K562 (cell line): ENCODE results near the gene TP53I13. TPM values are rescaled to one million over a fixed set of nuclear protein-coding genes. Genes with fewer than 3 reads are reported as not detected.
A peak's percentile ranks its signal among the peaks of the same experiment; 100 is the strongest.

Source experiments
- CBFA2T3 ChIP-seq: fragments of 450-650 bp; IDR thresholded peaks from 2 replicates; pipeline ENCODE4 v1.6.1; 2017
- EHMT2 ChIP-seq: fragments of 450-650 bp; IDR thresholded peaks from 2 replicates; pipeline ENCODE4 v1.6.1; 2018; ENCODE audit warnings: antibody characterized with exemption
- HMGXB4 ChIP-seq: sonication (generic); formaldehyde crosslinking; IDR thresholded peaks from 2 replicates; pipeline ENCODE4 v1.8.1; 2023; ENCODE audit warnings: mild to moderate bottlenecking, missing genetic modification reagents
- HNRNPLL ChIP-seq: fragments of 200-400 bp; formaldehyde crosslinking; IDR thresholded peaks from 2 replicates; pipeline ENCODE4 v1.6.1; 2017; ENCODE audit warnings: low read length, low read depth, mild to moderate bottlenecking; ENCODE audit not compliant: poor library complexity, severe bottlenecking
- MAFF ChIP-seq: IDR thresholded peaks from 2 replicates; pipeline ENCODE4 v1.6.1; 2012; ENCODE audit warnings: low read length, improper control_type of control experiment
- MBD1 ChIP-seq: fragments of 250-450 bp; sonication (Bioruptor Pico); IDR thresholded peaks from 2 replicates; pipeline ENCODE4 v1.8.0; 2022; ENCODE audit warnings: inconsistent platforms
- PHF21A ChIP-seq: fragments of 450-650 bp; IDR thresholded peaks from 2 replicates; pipeline ENCODE4 v1.6.1; 2017; ENCODE audit warnings: low read depth, borderline replicate concordance
- SNAPC5 ChIP-seq: fragments of 250-450 bp; sonication (Bioruptor Pico); IDR thresholded peaks from 2 replicates; pipeline ENCODE4 v1.8.0; 2021; ENCODE audit warnings: moderate library complexity, mild to moderate bottlenecking, inconsistent platforms
- SNIP1 ChIP-seq: fragments of 450-650 bp; IDR thresholded peaks from 2 replicates; pipeline ENCODE4 v1.7.1; 2017; ENCODE audit warnings: low read depth, mild to moderate bottlenecking
- SRSF7 ChIP-seq: fragments of 200-400 bp; formaldehyde crosslinking; optimal IDR thresholded peaks from 2 replicates; pipeline ENCODE3; 2017; ENCODE audit warnings: mild to moderate bottlenecking, low read depth, low read length
- TEAD2 ChIP-seq: fragments of 450-650 bp; IDR thresholded peaks from 2 replicates; pipeline ENCODE4 v1.6.1; 2016; ENCODE audit warnings: missing genetic modification characterization, control low read depth, missing compliant biosample characterization
- USF1 ChIP-seq: sonication (generic); formaldehyde crosslinking; IDR thresholded peaks from 2 replicates; pipeline ENCODE4 v1.9.0; 2022; ENCODE audit warnings: mild to moderate bottlenecking, missing genetic modification reagents
- ZBTB12 ChIP-seq: fragments of 250-450 bp; sonication (Bioruptor Pico); IDR thresholded peaks from 2 replicates; pipeline ENCODE4 v1.4.0; 2020
- ZBTB7A ChIP-seq: IDR thresholded peaks from 2 replicates; pipeline ENCODE4 v1.6.1; 2011; ENCODE audit warnings: low read depth, mild to moderate bottlenecking, low read length, moderate library complexity, borderline replicate concordance; ENCODE audit not compliant: control insufficient read depth
- ZNF280B ChIP-seq: fragments of 250-450 bp; sonication (Bioruptor Pico); IDR thresholded peaks from 2 replicates; pipeline ENCODE4 v1.5.1; 2021; ENCODE audit warnings: mild to moderate bottlenecking
- ZNF311 ChIP-seq: fragments of 250-450 bp; sonication (Bioruptor Pico); IDR thresholded peaks from 2 replicates; pipeline ENCODE4 v1.4.0; 2020; ENCODE audit warnings: mild to moderate bottlenecking, moderate library complexity
- ZNF512 ChIP-seq: IDR thresholded peaks from 2 replicates; pipeline ENCODE4 v1.6.1; 2016; ENCODE audit warnings: missing genetic modification characterization, missing compliant biosample characterization
- ZNF668 ChIP-seq: fragments of 250-450 bp; sonication (Bioruptor Pico); IDR thresholded peaks from 2 replicates; pipeline ENCODE4 v1.8.0; 2022; ENCODE audit warnings: mild to moderate bottlenecking, inconsistent platforms
- ZSCAN32 ChIP-seq: fragments of 450-650 bp; formaldehyde crosslinking; IDR thresholded peaks from 2 replicates; pipeline ENCODE4 v1.4.0; 2020; ENCODE audit warnings: mild to moderate bottlenecking, moderate library complexity
- polyA plus RNA-seq, 8 experiments: library from polyadenylated mRNA; depleted of rRNA in 4 of 8; stranded (reverse) in 5 of 8; unstranded in 3 of 8; fragments of >200 nt; fragmentation: Nextera tagmentation in 2 of 8; fragmentation: Illumina TruSeq in 1 of 8; extraction: Ambion mirVana in 2 of 8; extraction: Trizol in 1 of 8; gene quantifications; 2 replicates each; pipeline versions ENCODE4 v1.2.1 to v1.2.3, GENCODE V29; 2011 to 2014; ENCODE audit warnings: inconsistent platforms in 1 of 8, missing spikeins in 1 of 8
- total RNA-seq, 7 experiments: library from RNA; depleted of rRNA in 6 of 7; stranded (reverse); fragments of >200 nt in 6 of 7; fragmentation: Illumina TruSeq in 2 of 7; extraction: Trizol in 2 of 7; gene quantifications; 2 replicates each; pipeline versions ENCODE4 v1.2.1 to v1.2.3, GENCODE V29; 2011 to 2021; ENCODE audit warnings: low replicate concordance in 1 of 7

TP53I13 gene
- total and polyA plus RNA-seq, 9 of the 15 experiments (the other 6 are each of a cell fraction or from before 2014, with no cell fraction given): 0.08 to 28.3 (median 9.1) TPM

- TF ChIP-seq ZNF512 (tag) (no peak), PHF21A (0 out of 2 replicates have a peak, but pooled peaks have one; percentile 9), EHMT2 (no peak), HMGXB4 (CRISPR knock-in tag) (no peak), ZNF311 (CRISPR knock-in tag) (no peak), ZBTB7A (peak; percentile 42; the same call in 1 of the 2 replicates), SNAPC5 (CRISPR knock-in tag) (no peak), CBFA2T3 (no peak), TEAD2 (tag) (no peak), USF1 (CRISPR knock-in tag) (0 out of 2 replicates have a peak, but pooled peaks have one; percentile 9), MBD1 (CRISPR knock-in tag) (peak; percentile 63; the same call in 1 of the 2 replicates), ZBTB12 (CRISPR knock-in tag) (no peak), MAFF (no peak), ZSCAN32 (CRISPR knock-in tag) (no peak), SRSF7 (no peak), ZNF280B (CRISPR knock-in tag) (no peak), SNIP1 (no peak), ZNF668 (CRISPR knock-in tag) (no peak), HNRNPLL (no peak)
These were observed 49.2 kb downstream of the TP53I13 start (continued) for GRCh38 chr17:29617481-29618271.
